Lung (tissue), 12 donors: ENCODE measurements around the gene CDKAL1. TPM values are rescaled to one million over a fixed set of nuclear protein-coding genes. Genes with fewer than 3 reads are reported as not detected.
"Not testable (repeated sequence)": the region's sequence is repeated elsewhere in the genome, so short reads cannot be mapped to it uniquely, and the experiment has no call there.

ENCODE experiments used
- ATAC-seq: fragments of 200-7000 bp; cut with Tn5 transposase; one replicate; pipeline ENCODE4 v1.9.1; 2020; ENCODE audit warnings: moderate number of reproducible peaks; ENCODE audit not compliant: insufficient read depth, low FRiP score
- DNase-seq, 3 donors: peaks; one replicate each; pipeline ENCODE4 v3.0.0-alpha.2; 2013 to 2017
- H3K27ac ChIP-seq, 2 donors: one replicate each; pipeline ENCODE4 v1.5.1; 2013; ENCODE audit warnings: mild to moderate bottlenecking in 2 of 2, moderate library complexity in 2 of 2, control low read depth in 1 of 2, inconsistent platforms in 1 of 2, low read depth in 1 of 2, low read length in 1 of 2
- H3K27me3 ChIP-seq, 3 donors: one replicate each; pipeline ENCODE4 v1.5.1; 2013; ENCODE audit warnings: low read length in 2 of 3; ENCODE audit not compliant: control insufficient read depth in 3 of 3, insufficient read depth in 3 of 3
- H3K36me3 ChIP-seq, 4 donors: one replicate each; pipeline ENCODE4 v1.5.1; 2013; ENCODE audit warnings: low read length in 4 of 4, mild to moderate bottlenecking in 1 of 4, moderate library complexity in 1 of 4; ENCODE audit not compliant: control insufficient read depth in 4 of 4, insufficient read depth in 4 of 4
- H3K4me1 ChIP-seq, 5 donors: one replicate each; pipeline ENCODE4 v1.5.1; 2013; ENCODE audit warnings: low read length in 5 of 5, mild to moderate bottlenecking in 2 of 5, moderate library complexity in 1 of 5; ENCODE audit not compliant: control insufficient read depth in 5 of 5, insufficient read depth in 5 of 5
- H3K4me3 ChIP-seq: one replicate; pipeline ENCODE4 v1.5.1; 2013; ENCODE audit warnings: mild to moderate bottlenecking, control low read depth, moderate library complexity
- H3K9ac ChIP-seq, 2 donors: one replicate each; pipeline ENCODE4 v1.5.1; 2013; ENCODE audit warnings: low read length in 2 of 2, control low read depth in 1 of 2; ENCODE audit not compliant: insufficient read depth in 1 of 2
- H3K9me3 ChIP-seq, 4 donors: one replicate each; pipeline ENCODE4 v1.5.1; 2013; ENCODE audit warnings: low read length in 3 of 4, mild to moderate bottlenecking in 1 of 4, moderate library complexity in 1 of 4; ENCODE audit not compliant: control insufficient read depth in 4 of 4, insufficient read depth in 3 of 4
- WGBS, 2 donors: extraction: QIAGEN DNeasy Blood & Tissue Kit; methylation state at CpG; one replicate each; pipeline ENCODE4 v1.1.7; 2013; 5-methylcytosine and 5-hydroxymethylcytosine counted together
- polyA plus RNA-seq, 2 donors: library from polyadenylated mRNA; stranded (reverse); fragments of 200-250 nt; gene quantifications; one replicate each; pipeline ENCODE4 v1.2.1, GENCODE V29; 2013
- total RNA-seq, 2 donors: library from RNA; depleted of rRNA in 1 of 2; stranded (reverse); fragments of >200 nt in 1 of 2; gene quantifications; one replicate each; pipeline ENCODE4 v1.2.1, GENCODE V29; 2014 to 2021
- TF ChIP-seq, protein P1 (sequence below): IDR thresholded peaks from 2 replicates; pipeline ENCODE4 v1.5.1; 2012; ENCODE audit warnings: mild to moderate bottlenecking; ENCODE audit errors: control extremely low read depth, extremely low read depth
- donor health status: control.
- donor health status: control.
- donor health status: Bipolar disorder and iron deficiency.
- donor health status: healthy.
- donor health status: DM: yes; HTN: yes; CAD: no.

Gene CDKAL1
- total and polyA plus RNA-seq, 4 donors: 4.0 to 39.0 (median 10.0) TPM

DNA sequence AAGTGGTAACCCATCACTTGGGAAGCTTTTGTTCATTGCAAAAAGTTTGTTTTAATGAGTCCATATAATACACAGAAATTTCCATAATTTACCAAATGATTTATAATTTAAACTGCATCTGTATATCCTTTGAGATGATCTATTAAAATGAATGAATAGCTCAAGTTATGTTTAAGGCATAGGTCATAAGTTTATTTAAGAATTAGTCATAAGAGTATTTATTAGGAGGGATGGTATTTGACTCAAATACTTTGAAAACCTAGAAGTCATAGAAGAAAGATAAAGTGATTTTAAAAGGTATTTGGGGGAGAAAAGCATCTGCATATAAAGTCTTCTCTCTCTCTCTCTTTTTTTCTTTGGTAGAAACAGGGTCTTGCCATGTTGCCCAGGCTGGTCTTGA lies 388.5 kb downstream of the CDKAL1 start:
- H3K27ac ChIP-seq: no peak overlapping the region
- no peaks in the 10 kb centered on the region for H3K9me3 ChIP-seq
- H3K4me1 ChIP-seq: peaks cover 0 to 41% (median 0%) of the 10 kb centered on the region in 5 donors
- H3K27me3 ChIP-seq: no peaks in the 10 kb centered on the region
- TF ChIP-seq, protein P1, sequence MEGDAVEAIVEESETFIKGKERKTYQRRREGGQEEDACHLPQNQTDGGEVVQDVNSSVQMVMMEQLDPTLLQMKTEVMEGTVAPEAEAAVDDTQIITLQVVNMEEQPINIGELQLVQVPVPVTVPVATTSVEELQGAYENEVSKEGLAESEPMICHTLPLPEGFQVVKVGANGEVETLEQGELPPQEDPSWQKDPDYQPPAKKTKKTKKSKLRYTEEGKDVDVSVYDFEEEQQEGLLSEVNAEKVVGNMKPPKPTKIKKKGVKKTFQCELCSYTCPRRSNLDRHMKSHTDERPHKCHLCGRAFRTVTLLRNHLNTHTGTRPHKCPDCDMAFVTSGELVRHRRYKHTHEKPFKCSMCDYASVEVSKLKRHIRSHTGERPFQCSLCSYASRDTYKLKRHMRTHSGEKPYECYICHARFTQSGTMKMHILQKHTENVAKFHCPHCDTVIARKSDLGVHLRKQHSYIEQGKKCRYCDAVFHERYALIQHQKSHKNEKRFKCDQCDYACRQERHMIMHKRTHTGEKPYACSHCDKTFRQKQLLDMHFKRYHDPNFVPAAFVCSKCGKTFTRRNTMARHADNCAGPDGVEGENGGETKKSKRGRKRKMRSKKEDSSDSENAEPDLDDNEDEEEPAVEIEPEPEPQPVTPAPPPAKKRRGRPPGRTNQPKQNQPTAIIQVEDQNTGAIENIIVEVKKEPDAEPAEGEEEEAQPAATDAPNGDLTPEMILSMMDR: no peak
- H3K4me3 ChIP-seq: no peak overlapping the region
- DNase-seq (no peak), ATAC-seq (no peak)
- H3K9ac ChIP-seq: no peak overlapping the region
- no peaks in the 10 kb centered on the region for H3K36me3 ChIP-seq

- not testable (repeated sequence) for ATAC-seq
Measured at GRCh38 chr6:20924094-20924493, 389.8 kb downstream of the CDKAL1 start.

GRCh38 chr6:20924911-20925543 lies 390.8 kb downstream of the CDKAL1 start:
- 94 to 95% methylated on average over 3 of the region's 3 CpGs for WGBS, 2 donors
- DNase-seq (no peak), ATAC-seq (no peak)
- H3K9me3 ChIP-seq: no peaks in the 10 kb centered on the region
- H3K4me3 ChIP-seq: no peak overlapping the region
- H3K4me1 ChIP-seq: peaks cover 0 to 45% (median 0%) of the 10 kb centered on the region in 5 donors
- H3K36me3 ChIP-seq: no peaks in the 10 kb centered on the region
- H3K27ac ChIP-seq: no peak overlapping the region
- no peaks in the 10 kb centered on the region for H3K27me3 ChIP-seq
- TF ChIP-seq, protein P1: no peak
- no peak overlapping the region for H3K9ac ChIP-seq

More at GRCh38 chr6:20924094-20924493, 389.8 kb downstream of the CDKAL1 start:
- peaks cover 0 to 42% (median 0%) of the 10 kb centered on the region in 5 donors for H3K4me1 ChIP-seq
- not testable (repeated sequence) for H3K27me3 ChIP-seq, H3K36me3 ChIP-seq, H3K27ac ChIP-seq, H3K4me3 ChIP-seq, DNase-seq, H3K9ac ChIP-seq, H3K9me3 ChIP-seq
- WGBS, 2 donors: 81 to 89% methylated on average over 3 of the region's 3 CpGs

DNA sequence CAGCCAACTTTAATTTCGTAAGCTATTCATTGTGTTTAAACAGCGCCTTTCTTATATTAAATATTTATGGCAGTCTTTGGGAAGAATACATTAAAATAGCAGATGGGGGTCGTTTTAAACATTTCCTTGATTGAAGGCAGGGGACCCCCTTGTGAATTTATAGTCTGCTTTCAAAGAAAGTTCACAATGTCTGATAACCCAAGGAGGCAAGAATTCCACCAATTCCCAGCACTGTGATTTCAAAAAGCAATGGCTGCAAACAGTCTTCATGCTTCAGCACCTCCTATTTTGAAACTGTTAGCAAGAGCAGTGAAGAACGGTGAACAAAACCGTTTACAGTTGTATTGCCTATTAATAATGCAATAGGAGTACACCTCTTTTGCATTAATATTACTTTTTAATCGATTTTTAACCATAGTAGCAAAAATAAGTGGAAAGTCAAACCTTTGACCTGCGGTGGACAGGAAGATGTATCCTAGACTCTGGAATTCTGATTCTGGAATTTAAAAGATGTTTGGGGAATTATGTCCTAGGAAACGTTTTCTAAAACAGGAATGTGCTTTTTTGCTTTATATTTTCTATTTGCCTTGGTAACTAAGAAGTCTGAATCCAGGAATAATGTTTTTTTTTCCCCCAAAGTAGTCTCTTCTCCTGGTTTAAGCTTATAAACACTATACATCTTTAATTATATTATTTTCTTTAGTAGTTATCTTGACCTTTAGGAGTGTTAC lies 393.0 kb downstream of the CDKAL1 start:
- H3K4me1 ChIP-seq: peaks cover 0 to 27% (median 2%) of the 10 kb centered on the region in 5 donors
- H3K36me3 ChIP-seq: no peaks in the 10 kb centered on the region
- ATAC-seq (no peak), DNase-seq (peak in 2 of 3 donors; percentile 32 to 42)
- no peak overlapping the region for H3K27ac ChIP-seq
- H3K27me3 ChIP-seq: no peaks in the 10 kb centered on the region
- H3K4me3 ChIP-seq: no peak overlapping the region
- TF ChIP-seq, protein P1: no peak
- 76 to 81% methylated on average over 8 of the region's 8 CpGs for WGBS, 2 donors
- no peak overlapping the region for H3K9ac ChIP-seq
- H3K9me3 ChIP-seq: no peaks in the 10 kb centered on the region
